Right lobe of liver (tissue), 6 donors: ENCODE measurements around the gene ARSI. TPM values are rescaled to one million over a fixed set of nuclear protein-coding genes. Genes with fewer than 3 reads are reported as not detected.
A peak's percentile ranks its signal among the peaks of the same experiment; 100 is the strongest.

ENCODE experiments used
- ATAC-seq, 4 donors: fragments of 200-7000 bp; cut with Tn5 transposase; one replicate each; pipeline ENCODE4 v1.9.1; 2020; ENCODE audit warnings: mild to moderate bottlenecking in 4 of 4, moderate library complexity in 4 of 4
- DNase-seq, 3 donors: peaks; one replicate each; pipeline ENCODE4 v3.0.0-alpha.2; 2020
- H3K27ac ChIP-seq, 3 donors: fragments of 200-600 bp; one replicate each; pipeline ENCODE4 v1.8.0; 2022
- H3K27me3 ChIP-seq, 2 donors: fragments of 200-600 bp; one replicate each; pipeline ENCODE4 v1.8.0; 2022
- H3K36me3 ChIP-seq, 4 donors: fragments of 200-600 bp; sonication (generic) in 1 of 4; one replicate each; pipeline versions ENCODE4 v1.5.1 to v1.8.0; 2017 to 2022; ENCODE audit warnings: control low read depth in 1 of 4
- H3K4me1 ChIP-seq, 4 donors: fragments of 200-600 bp; sonication (generic) in 1 of 4; one replicate each; pipeline versions ENCODE4 v1.5.1 to v1.8.0; 2017 to 2022; ENCODE audit warnings: control low read depth in 1 of 4
- H3K4me3 ChIP-seq, 3 donors: fragments of 200-600 bp; one replicate each; pipeline ENCODE4 v1.8.0; 2022
- H3K9me3 ChIP-seq, 4 donors: fragments of 200-600 bp; sonication (generic) in 1 of 4; one replicate each; pipeline versions ENCODE4 v1.5.1 to v1.8.0; 2017 to 2022; ENCODE audit warnings: control low read depth in 1 of 4
- CTCF ChIP-seq, 4 donors: fragments of 200-600 bp in 3 of 4; fragments of 450-650 bp in 1 of 4; IDR thresholded peaks; one replicate each; pipeline versions ENCODE4 v1.5.1 to v1.8.0; 2016 to 2022; ENCODE audit warnings: antibody characterized with exemption in 4 of 4, mild to moderate bottlenecking in 2 of 4
- POLR2A ChIP-seq: fragments of 450-650 bp; IDR thresholded peaks from one replicate; pipeline ENCODE4 v1.6.1; 2017; ENCODE audit warnings: antibody characterized with exemption, mild to moderate bottlenecking
- WGBS: methylation state at CpG from one replicate; pipeline ENCODE4 v1.1.6; 2018; ENCODE audit warnings: low coverage, low lambda C conversion rate; ENCODE audit not compliant: insufficient coverage; ENCODE audit errors: missing lambda C conversion rate; 5-methylcytosine and 5-hydroxymethylcytosine counted together
- intact Hi-C, 2 donors: fragments of 100-400 bp; cut with DNase I; formaldehyde crosslinking; loops; one replicate each; pipeline versions ENCODE4 v1.11.2 to v1.14.1; 2022
- total RNA-seq, 6 experiments: library from RNA; depleted of rRNA in 2 of 6; stranded (reverse); fragments of >200 nt in 2 of 6; fragmentation: NEBNext Ultra II Directional in 3 of 6; extraction: Animal tissue kit (Norgen Biotek cat#: 25700) in 3 of 6; gene quantifications; one replicate each; pipeline versions ENCODE4 v1.1.0 to v1.2.4, GENCODE V29; 2016 to 2023
- donor health status: DM: no; HTN: yes; CAD: no.
- donor health status: DM: no; HTN: no; CAD: no.
- donor health status: DM: no; HTN: no; CAD: no.
- donor health status: DM: no; HTN: yes; CAD: no.
- donor health status: DM: no; HTN: yes; CAD: no.

The ARSI gene
- total RNA-seq, 6 experiments from 2014 or later = 0.06 to 0.51 (median 0.20) TPM; not detected in 1

GRCh38 chr5:150320044-150320613 is 17.4 kb upstream of the ARSI start:
- ATAC-seq (no peak), DNase-seq (no peak)
- Histone ChIP-seq H3K27me3 (no peaks in the 10 kb centered on the region), H3K4me1 (no peaks in the 10 kb centered on the region), H3K9me3 (no peaks in the 10 kb centered on the region), H3K36me3 (no peaks in the 10 kb centered on the region), H3K27ac (no peak overlapping the region), H3K4me3 (no peak overlapping the region)
- 67% methylated on average over 2 of the region's 2 CpGs for WGBS
- TF ChIP-seq CTCF (IDR thresholded peaks at IDR 0.05) (no peak), POLR2A (no peak)
- intact Hi-C loops = no loop called here

- intact Hi-C loops = no loop called here
- 85% methylated on average over 6 of the region's 6 CpGs for WGBS
- H3K36me3 ChIP-seq = no peaks in the 10 kb centered on the region
- H3K4me1 ChIP-seq = no peaks in the 10 kb centered on the region
- H3K27ac ChIP-seq = no peak overlapping the region
- no peak overlapping the region for H3K4me3 ChIP-seq
- DNase-seq (no peak), ATAC-seq (no peak)
- no peaks in the 10 kb centered on the region for H3K27me3 ChIP-seq
- no peak for TF ChIP-seq CTCF (IDR thresholded peaks at IDR 0.05)
- no peak for TF ChIP-seq POLR2A
- H3K9me3 ChIP-seq = no peaks in the 10 kb centered on the region
Measured at GRCh38 chr5:150319484-150319790, 16.7 kb upstream of the ARSI start.

DNA sequence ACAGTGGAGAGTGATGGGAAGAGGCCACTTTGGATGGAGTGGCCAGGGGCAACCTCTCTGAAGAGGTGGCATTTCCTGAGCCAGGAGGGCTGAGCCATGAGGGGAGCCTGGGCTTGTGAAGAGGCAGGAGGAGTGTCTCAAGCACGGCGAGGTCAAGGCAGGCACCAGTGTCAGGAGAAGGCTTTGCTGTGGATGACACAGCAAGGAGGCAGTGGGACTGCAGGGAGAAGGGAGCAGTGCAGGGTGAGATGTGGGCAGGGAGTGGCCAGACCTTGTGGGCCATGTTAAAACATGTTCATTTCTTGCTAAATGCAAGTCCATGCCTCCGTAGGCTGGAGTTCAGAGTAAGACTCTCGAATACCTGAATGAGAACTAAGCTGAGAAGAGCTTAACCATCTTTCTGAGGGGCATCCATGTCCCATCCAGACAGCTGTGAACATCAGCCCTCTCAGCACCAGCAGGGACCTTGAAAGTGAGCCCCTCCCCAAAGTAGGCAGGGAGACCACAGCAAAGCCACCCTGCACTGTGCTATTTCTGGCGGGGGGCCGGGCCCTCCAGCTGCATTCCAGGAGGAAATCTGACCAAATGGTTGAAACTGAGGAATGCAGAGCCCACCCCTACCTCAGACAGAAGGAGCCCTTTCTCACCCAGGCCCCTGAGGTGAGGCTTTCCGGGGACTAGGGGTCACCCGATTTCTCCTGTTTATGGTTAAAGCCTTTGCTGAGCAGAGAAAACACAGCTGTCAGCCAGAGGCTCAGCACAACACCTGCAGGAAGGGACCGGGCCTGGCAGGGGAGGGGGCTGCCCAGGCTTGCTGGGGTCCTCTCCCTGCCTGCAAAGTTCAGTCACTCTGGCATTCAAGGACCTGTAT is 16.1 kb upstream of the ARSI start:
- no peak for ATAC-seq
- no peaks in the 10 kb centered on the region for H3K27me3 ChIP-seq
- WGBS = 59% methylated on average over 3 of the region's 9 CpGs
- TF ChIP-seq CTCF (IDR thresholded peaks at IDR 0.05) = no peak
- no peak for TF ChIP-seq POLR2A
- no peaks in the 10 kb centered on the region for H3K4me1 ChIP-seq
- intact Hi-C loops = no loop called here
- no peaks in the 10 kb centered on the region for H3K36me3 ChIP-seq
- DNase-seq = no peak
- no peak overlapping the region for H3K27ac ChIP-seq
- H3K4me3 ChIP-seq = no peak overlapping the region
- H3K9me3 ChIP-seq = no peaks in the 10 kb centered on the region

- H3K36me3 ChIP-seq = no peaks in the 10 kb centered on the region
- ATAC-seq = peak in 2 of 4 donors; percentile 26 to 34
- no peaks in the 10 kb centered on the region for H3K4me1 ChIP-seq
- no peaks in the 10 kb centered on the region for H3K9me3 ChIP-seq
- no peak for DNase-seq
- no peaks in the 10 kb centered on the region for H3K27me3 ChIP-seq
- no peak for TF ChIP-seq POLR2A
- no peak overlapping the region for H3K4me3 ChIP-seq
- intact Hi-C loops = no loop called here
- H3K27ac ChIP-seq = no peak overlapping the region
- WGBS = 81% methylated on average over 6 of the region's 11 CpGs
Measured at GRCh38 chr5:150317048-150318003, 14.6 kb upstream of the ARSI start.
